Cerebellar cortex (tissue), 1 donor: ENCODE results near the gene VGLL4.
"Not testable (repeated sequence)": the region's sequence is repeated elsewhere in the genome, so short reads cannot be mapped to it uniquely, and the experiment has no call there.

Experiments used
- DNase-seq: peaks from one replicate; pipeline ENCODE4 v3.0.0-alpha.2; 2015; ENCODE audit warnings: low spot score

VGLL4 gene

DNA sequence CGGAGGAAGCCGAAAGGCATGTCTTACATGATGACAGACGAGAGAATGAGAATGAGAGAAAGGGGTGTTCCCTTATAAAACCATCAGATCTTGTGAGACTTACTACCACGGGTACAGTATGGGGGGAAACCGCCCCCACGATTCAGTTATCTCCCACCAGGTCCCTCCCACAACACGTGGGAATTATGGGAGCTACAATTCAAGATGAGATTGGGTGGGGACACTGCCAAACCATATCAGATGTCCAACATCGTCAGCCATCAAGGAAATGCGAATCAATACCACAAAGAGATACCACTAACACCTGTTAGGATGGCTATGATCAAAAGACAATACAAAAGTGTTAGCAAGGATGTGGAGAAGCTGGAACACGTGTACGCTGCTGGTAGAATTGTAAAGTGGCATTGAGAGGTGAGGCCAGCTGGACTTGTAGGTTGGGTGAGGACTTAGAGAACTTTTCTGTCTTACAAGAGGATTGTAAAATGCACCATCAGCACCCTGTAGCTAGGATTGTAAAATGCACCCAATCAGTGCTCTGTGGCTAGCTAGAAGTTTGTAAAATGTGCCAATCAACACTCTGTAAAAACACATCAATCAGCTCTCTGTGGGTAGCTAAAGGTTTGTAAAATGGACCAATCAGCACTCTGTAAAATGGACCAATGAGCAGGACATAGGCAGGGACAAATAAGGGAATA lies 37.5 kb downstream of the VGLL4 start:
- DNase-seq: no peak

- DNase-seq: no peak
Measured at GRCh38 chr3:11605398-11605797, 38.3 kb downstream of the VGLL4 start.

DNA sequence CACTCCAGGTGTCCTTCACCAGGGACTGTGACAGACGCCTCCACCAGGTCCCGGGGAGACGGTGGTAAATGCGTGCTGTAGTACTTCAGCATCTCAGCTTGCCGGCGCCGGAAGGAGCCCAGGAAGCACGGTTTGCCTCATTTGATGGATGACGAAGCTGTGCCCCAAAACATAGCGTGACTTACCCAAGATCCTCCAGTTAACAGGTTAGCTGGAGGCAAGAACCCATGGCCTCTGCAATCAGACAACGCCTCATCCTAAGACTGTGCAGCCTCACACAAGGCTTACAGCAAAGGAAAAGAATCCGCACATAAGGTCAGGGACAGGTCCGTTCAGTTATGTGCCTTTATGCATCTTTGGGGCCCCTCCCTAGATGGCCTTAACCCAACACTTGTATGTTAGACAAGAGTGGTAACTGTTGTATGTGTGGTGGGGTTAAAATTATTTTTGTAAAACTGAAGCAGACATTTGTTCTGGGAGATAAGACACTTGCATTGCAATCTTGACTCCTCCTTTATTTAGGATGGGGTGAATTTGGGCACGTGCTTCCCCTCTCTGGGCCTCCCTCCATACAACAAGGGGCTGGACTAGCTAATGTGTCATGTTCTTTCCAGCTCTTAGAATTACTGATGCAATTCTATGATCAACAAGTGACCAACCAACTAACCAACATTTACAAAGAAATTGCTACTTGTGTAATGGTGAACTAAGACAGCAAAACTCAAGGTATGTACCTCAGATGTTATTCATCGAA lies 39.4 kb downstream of the VGLL4 start:
- DNase-seq: no peak

- DNase-seq: no peak
Measured at GRCh38 chr3:11603628-11604027, 40.1 kb downstream of the VGLL4 start.

DNA sequence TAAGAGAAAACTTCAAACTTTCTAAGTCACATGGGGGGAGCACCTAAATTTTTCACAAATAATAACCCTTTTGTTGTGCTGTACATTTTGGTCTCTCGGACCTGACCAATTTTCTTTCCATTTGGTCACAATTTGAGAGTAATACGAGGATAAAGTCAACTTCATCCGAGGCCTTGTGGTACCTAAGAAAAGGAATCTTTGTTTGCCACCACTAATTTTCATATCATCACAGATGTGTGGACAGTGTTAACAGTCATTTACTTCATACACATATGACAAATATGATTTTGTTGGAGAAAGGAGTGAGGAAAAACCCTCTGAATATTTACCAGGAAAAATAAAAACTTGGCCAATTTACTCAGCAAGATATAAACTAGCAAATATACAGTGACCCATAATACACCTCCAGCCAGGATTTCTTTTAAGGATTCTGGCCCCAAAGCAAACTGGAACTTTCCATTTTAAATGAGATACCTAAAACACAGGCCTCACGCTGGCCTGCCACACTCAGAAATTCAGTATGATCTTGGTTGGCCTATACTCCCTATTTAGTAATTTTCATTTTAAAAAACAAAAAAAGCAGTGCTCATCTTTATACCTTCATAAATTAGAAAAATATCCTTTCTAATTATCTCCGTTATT lies 40.7 kb downstream of the VGLL4 start:
- no peak for DNase-seq

GRCh38 chr3:11602239-11602840 lies 41.4 kb downstream of the VGLL4 start:
- DNase-seq: no peak

DNA sequence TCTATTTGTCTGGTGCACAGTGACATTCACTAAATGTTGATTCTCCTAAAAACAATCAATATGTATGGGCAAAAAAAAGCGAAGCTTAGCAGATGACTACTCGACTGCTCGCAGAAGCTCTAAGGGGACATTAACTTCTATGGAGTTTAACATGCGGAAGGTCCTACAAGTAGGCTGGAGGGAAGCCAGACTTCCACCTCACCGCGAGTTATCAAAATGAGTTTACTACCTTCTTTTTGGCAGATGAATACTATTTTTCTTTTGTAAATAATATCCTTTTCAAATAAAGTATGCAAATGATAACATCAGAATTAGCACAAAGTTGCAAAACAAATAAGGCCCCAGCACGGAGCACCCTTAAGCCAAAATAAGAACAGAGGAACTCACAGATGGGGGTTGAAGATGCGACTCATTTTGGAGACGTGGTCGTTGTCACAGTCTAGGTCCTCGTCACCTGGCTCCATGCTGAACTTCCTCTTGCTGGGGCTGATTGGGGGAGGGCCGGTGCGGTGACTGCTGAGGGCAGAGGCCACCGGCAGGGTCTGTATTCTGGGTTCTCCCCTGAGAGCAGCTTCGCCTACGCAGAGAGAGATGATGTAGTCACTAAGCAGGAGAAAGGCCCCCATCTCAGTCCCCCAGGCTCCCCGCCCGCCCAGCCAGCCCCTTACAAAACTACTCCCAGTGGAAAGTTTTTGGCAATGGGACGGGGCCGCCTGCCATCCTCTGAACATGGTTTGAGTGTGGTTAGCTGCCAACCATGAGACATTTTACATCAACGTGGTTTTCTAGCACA lies 42.1 kb downstream of the VGLL4 start:
- DNase-seq: no peak

- peak; percentile 71 for DNase-seq
Measured at GRCh38 chr3:11600501-11601282, 43.0 kb downstream of the VGLL4 start.

DNA sequence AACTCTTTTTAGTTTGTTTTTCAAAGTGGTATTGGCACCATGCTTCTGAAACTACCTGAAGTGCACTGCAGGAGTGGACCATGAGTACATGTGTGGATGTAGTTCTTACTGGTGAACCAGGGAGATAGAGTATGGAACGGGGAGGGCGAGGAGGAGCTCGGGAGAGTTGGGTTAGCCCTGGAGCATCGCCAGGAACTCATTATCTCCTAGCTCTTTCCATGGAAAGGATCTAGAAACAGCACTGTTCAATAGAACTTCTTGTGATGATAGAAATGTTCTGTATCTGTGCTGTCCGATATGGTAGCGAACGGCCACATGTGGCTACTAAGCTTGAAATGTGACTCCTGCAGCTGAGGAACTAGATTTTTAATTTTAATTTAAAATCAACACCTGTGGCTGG lies 47.3 kb downstream of the VGLL4 start:
- no peak for DNase-seq

- DNase-seq: not testable (repeated sequence)
Measured at GRCh38 chr3:11595024-11595423, 48.7 kb downstream of the VGLL4 start.

DNA sequence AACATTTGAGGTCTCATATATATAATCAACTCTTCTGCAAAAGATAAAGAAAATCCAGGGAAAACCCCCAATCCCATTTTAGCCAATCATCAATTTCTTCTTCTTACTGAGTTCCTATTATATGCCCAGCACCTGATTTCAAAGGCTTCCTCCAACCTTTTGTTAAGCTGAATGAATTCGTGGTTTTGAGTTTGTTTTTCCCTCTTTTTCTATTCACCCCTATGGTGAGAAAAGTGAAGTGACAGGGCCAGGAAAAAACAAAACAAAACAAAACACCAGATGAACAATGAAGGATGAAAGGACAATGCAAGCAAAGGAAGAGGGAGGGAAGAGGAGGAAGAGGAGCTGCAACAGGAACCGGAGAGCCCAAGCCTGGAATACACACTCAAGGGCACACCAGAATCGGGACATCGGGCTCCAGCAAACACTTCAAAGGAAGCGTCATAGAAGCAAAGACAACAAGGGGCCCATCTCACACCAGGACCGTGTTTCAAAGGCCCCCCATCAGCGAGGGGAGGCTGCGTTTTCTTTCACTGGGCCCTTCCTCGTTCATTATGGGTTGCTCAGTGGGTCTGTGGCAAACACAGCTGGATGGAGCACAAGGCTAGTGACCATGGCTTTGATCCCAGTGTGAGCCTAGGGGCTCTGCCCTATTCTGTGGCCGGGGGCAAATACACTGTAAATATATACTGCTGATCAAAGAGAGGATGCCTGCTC lies 50.2 kb downstream of the VGLL4 start:
- no peak for DNase-seq

- no peak for DNase-seq
Measured at GRCh38 chr3:11592445-11593298, 51.0 kb downstream of the VGLL4 start.

DNA sequence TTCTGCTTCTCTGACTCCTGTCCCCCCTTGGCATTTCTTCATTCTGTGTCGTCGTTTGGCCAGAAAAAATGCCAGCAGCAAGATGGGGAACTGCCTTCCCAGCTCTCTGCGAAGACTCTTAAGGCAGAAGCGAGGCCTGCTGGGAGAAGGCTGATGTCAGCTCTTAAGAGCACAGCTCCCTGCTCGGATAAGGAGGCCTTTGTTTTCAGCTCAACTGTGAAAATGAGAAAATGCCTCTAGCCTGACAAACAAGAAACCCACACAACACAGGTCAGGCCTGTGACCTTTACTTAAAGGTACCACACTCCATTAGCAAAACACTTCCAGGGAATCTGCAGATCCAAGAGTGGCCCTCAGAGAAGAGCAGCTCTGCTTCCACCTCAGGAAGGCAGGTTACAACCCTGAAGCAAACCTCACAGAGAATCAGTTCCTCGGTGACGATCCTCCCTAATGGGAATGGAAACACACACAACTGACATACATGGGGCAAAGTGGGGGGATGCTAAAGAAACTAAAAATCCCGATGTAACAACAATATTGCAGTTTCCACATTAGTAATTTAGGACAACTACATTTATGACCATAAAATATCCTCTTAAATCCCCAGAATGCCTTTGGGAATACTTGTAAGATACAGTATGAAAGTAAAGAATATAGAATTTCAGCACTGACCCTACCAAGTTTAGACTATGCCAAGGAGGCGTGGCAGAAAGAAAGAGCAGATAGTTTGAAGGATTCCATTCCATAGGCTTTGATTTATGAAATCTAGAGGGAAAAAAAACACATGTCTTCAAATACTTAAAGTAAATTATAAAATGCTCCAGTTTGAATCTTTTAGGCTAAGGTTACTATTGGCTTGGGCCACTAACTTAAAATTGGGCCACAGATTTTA lies 52.1 kb downstream of the VGLL4 start:
- DNase-seq: peak; percentile 82

DNA sequence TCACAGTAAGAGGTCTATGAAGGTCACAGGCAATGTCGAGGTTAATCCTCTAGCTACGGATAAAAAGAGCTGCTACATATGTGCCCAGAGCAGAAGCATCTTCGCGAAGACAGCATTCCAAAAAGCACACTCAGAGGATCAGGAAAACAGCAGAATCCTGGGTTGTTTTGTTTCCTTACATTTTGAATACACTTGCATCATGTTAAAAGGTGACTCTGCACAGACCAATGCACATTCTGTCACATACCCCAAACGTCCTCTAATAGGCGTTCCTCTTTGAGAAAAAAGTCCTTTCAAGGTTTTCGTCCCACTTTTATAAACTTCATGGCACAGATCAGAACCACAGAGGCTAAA lies 52.7 kb downstream of the VGLL4 start:
- no peak for DNase-seq

- DNase-seq: no peak
Measured at GRCh38 chr3:11589706-11590105, 54.0 kb downstream of the VGLL4 start.

DNA sequence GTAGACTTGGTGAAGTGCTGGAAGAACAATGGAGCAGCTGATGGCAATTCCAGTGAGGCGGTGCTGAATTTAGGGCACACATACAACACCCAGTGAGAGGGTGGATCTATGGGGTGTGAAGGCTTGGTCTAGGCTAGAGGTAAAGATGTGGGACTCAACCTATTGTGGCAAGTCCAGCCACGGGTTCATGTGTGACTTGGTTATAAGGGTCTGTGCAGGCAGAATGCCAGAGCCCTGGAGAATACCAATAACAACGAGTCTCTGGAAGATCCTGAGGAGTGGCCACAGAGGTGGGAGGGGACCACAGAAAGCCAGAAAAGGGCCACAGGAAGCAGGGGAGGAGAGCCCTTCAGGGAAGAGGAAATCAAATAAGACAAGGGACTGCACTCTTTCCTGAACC lies 55.0 kb downstream of the VGLL4 start:
- no peak for DNase-seq

DNA sequence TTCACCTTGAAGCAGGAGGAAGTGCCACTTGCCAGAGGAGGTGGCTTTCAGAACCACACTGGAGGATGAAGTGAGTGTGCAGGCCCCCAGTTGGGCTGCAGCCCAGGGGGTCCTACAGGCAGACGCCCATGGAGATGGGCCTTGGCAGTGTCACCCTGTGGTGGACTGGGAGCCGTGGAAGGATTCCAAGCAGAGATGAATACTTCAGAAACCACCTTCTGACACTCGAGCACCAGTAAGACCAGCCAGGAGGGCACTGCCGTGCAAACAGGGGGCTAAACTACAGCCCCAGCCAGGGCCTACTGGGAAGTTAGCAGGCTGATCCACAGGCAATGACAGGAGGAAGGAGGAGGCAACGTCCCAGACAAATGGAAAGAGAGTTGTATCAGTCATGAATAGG lies 55.4 kb downstream of the VGLL4 start:
- no peak for DNase-seq

GRCh38 chr3:11587766-11588165 lies 55.9 kb downstream of the VGLL4 start:
- DNase-seq: no peak

DNA sequence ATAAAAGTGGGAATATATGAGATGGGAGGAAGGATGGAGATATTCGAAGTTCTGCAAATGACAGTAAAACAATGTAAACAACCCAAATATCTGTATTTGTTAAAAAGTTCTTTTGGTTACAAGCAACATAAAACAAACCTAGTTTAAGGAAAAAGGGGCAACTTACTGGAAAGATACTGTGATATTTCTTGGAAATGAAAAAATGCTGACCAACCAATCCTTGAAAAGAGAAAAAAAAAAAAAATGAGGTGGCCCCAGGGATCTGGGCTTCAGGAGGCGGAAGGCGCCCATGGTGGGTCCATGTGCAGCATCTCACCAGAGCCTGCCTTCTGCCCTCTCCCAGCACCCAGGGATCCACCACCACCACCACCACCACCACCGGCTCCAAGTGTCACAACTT lies 59.1 kb downstream of the VGLL4 start:
- no peak for DNase-seq
